Measurements from ENCODE around the gene SEMA3A. TPM values are rescaled to one million over a fixed set of nuclear protein-coding genes. Genes with fewer than 3 reads are reported as not detected.
"Not testable (repeated sequence)": the region's sequence is repeated elsewhere in the genome, so short reads cannot be mapped to it uniquely, and the experiment has no call there.

SEMA3A gene
- total RNA-seq, 1 donor from 2014 or later = 0.75 TPM

GRCh38 chr7:84218681-84219080 lies 24.1 kb upstream of the SEMA3A start:
- Histone ChIP-seq H3K36me3 (no peaks in the 10 kb centered on the region), H3K27me3 (no peaks in the 10 kb centered on the region), H3K27ac (no peak overlapping the region), H3K4me1 (no peaks in the 10 kb centered on the region), H3K9me3 (no peaks in the 10 kb centered on the region), H3K4me3 (no peak overlapping the region)
- intact Hi-C loops (cut with DNase I) = no loop called here
- TF ChIP-seq, protein P1, sequence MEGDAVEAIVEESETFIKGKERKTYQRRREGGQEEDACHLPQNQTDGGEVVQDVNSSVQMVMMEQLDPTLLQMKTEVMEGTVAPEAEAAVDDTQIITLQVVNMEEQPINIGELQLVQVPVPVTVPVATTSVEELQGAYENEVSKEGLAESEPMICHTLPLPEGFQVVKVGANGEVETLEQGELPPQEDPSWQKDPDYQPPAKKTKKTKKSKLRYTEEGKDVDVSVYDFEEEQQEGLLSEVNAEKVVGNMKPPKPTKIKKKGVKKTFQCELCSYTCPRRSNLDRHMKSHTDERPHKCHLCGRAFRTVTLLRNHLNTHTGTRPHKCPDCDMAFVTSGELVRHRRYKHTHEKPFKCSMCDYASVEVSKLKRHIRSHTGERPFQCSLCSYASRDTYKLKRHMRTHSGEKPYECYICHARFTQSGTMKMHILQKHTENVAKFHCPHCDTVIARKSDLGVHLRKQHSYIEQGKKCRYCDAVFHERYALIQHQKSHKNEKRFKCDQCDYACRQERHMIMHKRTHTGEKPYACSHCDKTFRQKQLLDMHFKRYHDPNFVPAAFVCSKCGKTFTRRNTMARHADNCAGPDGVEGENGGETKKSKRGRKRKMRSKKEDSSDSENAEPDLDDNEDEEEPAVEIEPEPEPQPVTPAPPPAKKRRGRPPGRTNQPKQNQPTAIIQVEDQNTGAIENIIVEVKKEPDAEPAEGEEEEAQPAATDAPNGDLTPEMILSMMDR (IDR thresholded peaks at IDR 0.05) = no peak
- DNase-seq (ENCODE audit: low spot score in 2 of 2) = no peak

DNA sequence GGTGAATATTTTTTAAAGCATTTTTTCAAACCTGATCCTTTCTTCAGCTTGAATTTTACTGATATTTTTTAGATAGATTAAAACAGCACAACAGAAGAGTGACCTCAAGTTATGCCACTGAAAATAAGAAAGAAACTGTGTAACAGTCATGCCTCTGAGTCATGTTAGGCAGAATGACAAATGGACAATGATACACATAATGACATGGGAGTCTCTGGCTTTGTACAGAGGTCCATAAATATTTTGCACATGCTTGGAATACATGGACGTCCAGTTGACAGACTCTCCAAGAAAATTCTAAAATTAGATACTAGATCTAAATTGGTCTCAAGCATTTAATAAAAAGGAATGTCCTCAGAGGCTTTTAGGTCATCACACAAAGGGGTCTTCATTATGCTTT lies 21.9 kb upstream of the SEMA3A start:
- Histone ChIP-seq H3K9me3 (no peaks in the 10 kb centered on the region), H3K4me3 (no peak overlapping the region), H3K27ac (no peak overlapping the region), H3K4me1 (no peaks in the 10 kb centered on the region), H3K36me3 (no peaks in the 10 kb centered on the region), H3K27me3 (no peaks in the 10 kb centered on the region)
- TF ChIP-seq, protein P1 (IDR thresholded peaks at IDR 0.05) = no peak
- DNase-seq (ENCODE audit: low spot score in 2 of 2) = no peak
- intact Hi-C loops (cut with DNase I) = no loop called here

DNA sequence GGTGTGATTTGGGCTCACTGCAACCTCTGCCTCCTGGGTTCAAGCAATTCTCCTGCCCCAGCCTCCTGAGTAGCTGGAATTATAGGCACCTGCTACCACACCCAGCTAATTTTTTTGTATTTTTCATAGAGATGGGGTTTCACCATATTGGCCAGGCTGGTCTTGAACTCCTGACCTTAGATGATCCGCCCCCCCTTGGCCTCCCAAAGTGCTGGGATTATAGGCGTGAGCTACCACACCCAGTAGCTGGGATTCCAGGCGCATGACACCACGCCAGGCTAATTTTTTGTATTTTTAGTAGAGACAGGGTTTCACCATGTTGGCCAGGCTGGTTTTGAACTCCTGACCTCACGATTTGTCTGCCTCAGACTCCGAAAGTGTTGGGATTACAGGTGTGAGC lies 20.2 kb upstream of the SEMA3A start:
- H3K27me3 ChIP-seq; H3K36me3 ChIP-seq; intact Hi-C loops (cut with DNase I); H3K4me1 ChIP-seq; H3K9me3 ChIP-seq; H3K27ac ChIP-seq; DNase-seq (ENCODE audit: low spot score in 2 of 2); H3K4me3 ChIP-seq: not testable (repeated sequence)

- DNase-seq (ENCODE audit: low spot score in 2 of 2) = no peak
- intact Hi-C loops (cut with DNase I) = no loop called here
Measured at GRCh38 chr7:84210301-84210700, 15.7 kb upstream of the SEMA3A start.

GRCh38 chr7:84209006-84209405 lies 14.4 kb upstream of the SEMA3A start:
- H3K27me3 ChIP-seq = no peaks in the 10 kb centered on the region
- H3K4me3 ChIP-seq = no peak overlapping the region
- intact Hi-C loops (cut with DNase I) = no loop called here
- H3K36me3 ChIP-seq = no peaks in the 10 kb centered on the region
- H3K4me1 ChIP-seq = no peaks in the 10 kb centered on the region
- H3K27ac ChIP-seq = no peak overlapping the region
- DNase-seq (ENCODE audit: low spot score in 2 of 2) = no peak
- TF ChIP-seq, protein P1 (IDR thresholded peaks at IDR 0.05) = no peak
- no peaks in the 10 kb centered on the region for H3K9me3 ChIP-seq

More at GRCh38 chr7:84210301-84210700, 15.7 kb upstream of the SEMA3A start:
- Histone ChIP-seq H3K9me3 (no peaks in the 10 kb centered on the region), H3K36me3 (no peaks in the 10 kb centered on the region), H3K4me3 (no peak overlapping the region), H3K27me3 (no peaks in the 10 kb centered on the region), H3K4me1 (no peaks in the 10 kb centered on the region), H3K27ac (no peak overlapping the region)
- TF ChIP-seq, protein P1 (IDR thresholded peaks at IDR 0.05) = no peak

GRCh38 chr7:84207615-84208014 lies 13.0 kb upstream of the SEMA3A start:
- no peak for DNase-seq (ENCODE audit: low spot score in 2 of 2)
- H3K9me3 ChIP-seq = no peaks in the 10 kb centered on the region
- no peak overlapping the region for H3K27ac ChIP-seq
- H3K27me3 ChIP-seq = no peaks in the 10 kb centered on the region
- intact Hi-C loops (cut with DNase I) = no loop called here
- H3K4me1 ChIP-seq = no peaks in the 10 kb centered on the region
- TF ChIP-seq, protein P1 (IDR thresholded peaks at IDR 0.05) = no peak
- H3K4me3 ChIP-seq = no peak overlapping the region
- H3K36me3 ChIP-seq = no peaks in the 10 kb centered on the region

All from ascending aorta (tissue), 2 donors.